ENCODE measurements around the gene CNOT6L. TPM values are rescaled to one million over a fixed set of nuclear protein-coding genes. Genes with fewer than 3 reads are reported as not detected.

The CNOT6L gene
- total and polyA plus RNA-seq, 2 of the 13 experiments (the other 11 are each of a cell fraction or from before 2014, with no cell fraction given): 7.9 to 13.5 TPM

DNA sequence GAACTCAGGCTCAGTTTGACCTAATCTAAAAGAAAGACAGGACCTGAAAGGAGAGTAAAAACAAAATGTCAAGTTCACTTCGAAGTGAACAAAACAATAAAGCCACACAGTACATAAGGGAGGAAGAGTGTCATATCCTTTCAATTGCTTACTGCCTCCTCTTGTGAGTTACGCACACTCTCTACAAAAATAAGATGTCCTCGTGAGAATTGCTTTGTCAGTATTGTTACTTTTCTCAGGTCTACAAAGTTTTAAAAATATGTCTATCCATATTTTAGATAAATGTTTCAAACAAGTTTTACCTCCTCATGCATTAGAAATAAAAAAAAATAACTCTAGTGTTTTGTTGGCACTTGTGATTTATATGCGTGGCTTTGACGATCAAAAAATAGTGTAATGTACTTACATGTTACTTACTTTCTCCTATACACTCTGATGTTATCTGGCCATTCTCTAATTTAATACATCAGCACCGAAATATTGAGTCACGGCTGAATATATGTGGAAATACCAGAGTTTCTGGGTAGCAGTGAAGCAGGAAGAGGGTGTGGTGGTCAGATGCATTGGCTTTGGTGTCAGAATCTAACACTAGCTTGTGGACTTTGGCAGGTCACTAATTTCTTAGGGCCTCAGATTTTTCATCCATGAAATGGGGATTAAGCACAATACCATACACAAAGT is 35.4 kb upstream of the CNOT6L start:
- BruUV-seq (replicated peaks): no TSS peak
- H3K27ac ChIP-seq (ENCODE audit: extremely low read length, insufficient read depth, low read length): no peak overlapping the region
- TF ChIP-seq HES4 (CRISPR knock-in tag; IDR thresholded peaks at IDR 0.05; ENCODE audit: borderline replicate concordance) (no peak), ZNF414 (CRISPR knock-in tag; IDR thresholded peaks at IDR 0.05) (no peak), PITX1 (CRISPR knock-in tag; IDR thresholded peaks at IDR 0.05) (no peak), SKIL (CRISPR knock-in tag; IDR thresholded peaks at IDR 0.05; ENCODE audit: borderline replicate concordance) (no peak), ZSCAN9 (CRISPR knock-in tag; IDR thresholded peaks at IDR 0.05; ENCODE audit: borderline replicate concordance) (no peak), ZNF564 (CRISPR knock-in tag; IDR thresholded peaks at IDR 0.05) (no peak), ZMYM3 (CRISPR knock-in tag; IDR thresholded peaks at IDR 0.05) (no peak), HOXA9 (CRISPR knock-in tag; IDR thresholded peaks at IDR 0.05; ENCODE audit: borderline replicate concordance) (no peak), WIZ (CRISPR knock-in tag; IDR thresholded peaks at IDR 0.05) (no peak), AGO1 (IDR thresholded peaks at IDR 0.05; ENCODE audit: low read depth, low read length, poor library complexity, severe bottlenecking) (no peak), ZNF550 (CRISPR knock-in tag; IDR thresholded peaks at IDR 0.05; ENCODE audit: borderline replicate concordance) (no peak), TCF7L2 (IDR thresholded peaks at IDR 0.05; ENCODE audit: low read depth, low read length) (no peak), HNRNPH1 (optimal IDR thresholded peaks at IDR 0.05; ENCODE audit: low read depth, low read length) (no peak), ZNF430 (CRISPR knock-in tag; IDR thresholded peaks at IDR 0.05) (no peak), PHF20 (CRISPR knock-in tag; IDR thresholded peaks at IDR 0.05) (no peak), ZNF562 (CRISPR knock-in tag; IDR thresholded peaks at IDR 0.05; ENCODE audit: borderline replicate concordance) (no peak), ZNF572 (CRISPR knock-in tag; IDR thresholded peaks at IDR 0.05) (no peak)
- TF ChIP-seq, protein P1, sequence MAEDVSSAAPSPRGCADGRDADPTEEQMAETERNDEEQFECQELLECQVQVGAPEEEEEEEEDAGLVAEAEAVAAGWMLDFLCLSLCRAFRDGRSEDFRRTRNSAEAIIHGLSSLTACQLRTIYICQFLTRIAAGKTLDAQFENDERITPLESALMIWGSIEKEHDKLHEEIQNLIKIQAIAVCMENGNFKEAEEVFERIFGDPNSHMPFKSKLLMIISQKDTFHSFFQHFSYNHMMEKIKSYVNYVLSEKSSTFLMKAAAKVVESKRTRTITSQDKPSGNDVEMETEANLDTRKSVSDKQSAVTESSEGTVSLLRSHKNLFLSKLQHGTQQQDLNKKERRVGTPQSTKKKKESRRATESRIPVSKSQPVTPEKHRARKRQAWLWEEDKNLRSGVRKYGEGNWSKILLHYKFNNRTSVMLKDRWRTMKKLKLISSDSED (CRISPR knock-in tag; IDR thresholded peaks at IDR 0.05): no peak
- TF ChIP-seq, protein P2, sequence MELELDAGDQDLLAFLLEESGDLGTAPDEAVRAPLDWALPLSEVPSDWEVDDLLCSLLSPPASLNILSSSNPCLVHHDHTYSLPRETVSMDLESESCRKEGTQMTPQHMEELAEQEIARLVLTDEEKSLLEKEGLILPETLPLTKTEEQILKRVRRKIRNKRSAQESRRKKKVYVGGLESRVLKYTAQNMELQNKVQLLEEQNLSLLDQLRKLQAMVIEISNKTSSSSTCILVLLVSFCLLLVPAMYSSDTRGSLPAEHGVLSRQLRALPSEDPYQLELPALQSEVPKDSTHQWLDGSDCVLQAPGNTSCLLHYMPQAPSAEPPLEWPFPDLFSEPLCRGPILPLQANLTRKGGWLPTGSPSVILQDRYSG (CRISPR knock-in tag; IDR thresholded peaks at IDR 0.05): no peak
- no peak overlapping the region for H3K4me3 ChIP-seq (replicated peaks in 1 of 3; ENCODE audit: insufficient read depth in 1 of 3, low read depth in 2 of 3, low read length in 3 of 3)
- H3K36me3 ChIP-seq (replicated peaks in 1 of 2; ENCODE audit: control insufficient read depth in 1 of 2, insufficient read depth in 2 of 2, low read length in 2 of 2): no peaks in the 10 kb centered on the region
- no peaks in the 10 kb centered on the region for H3K27me3 ChIP-seq (ENCODE audit: control insufficient read depth in 1 of 2, insufficient read depth in 2 of 2, low read length in 2 of 2)
- FAIRE-seq: no peak
- ChIA-PET POLR2A (no interaction called here), CTCF (ENCODE audit: low intra/inter-chr PET ratio, low total read pairs) (no interaction called here)
- no peak for DNase-seq (ENCODE audit: low spot score)
- ATAC-seq: no peak
- H2AFZ ChIP-seq (ENCODE audit: low read length): no peak overlapping the region
- no peaks in the 10 kb centered on the region for H3K4me1 ChIP-seq (ENCODE audit: insufficient read depth, low read length)
- intact Hi-C loops (cut with micrococcal nuclease; ENCODE audit: unreplicated experiment): no loop called here
- H3K9ac ChIP-seq (ENCODE audit: insufficient read depth, low read depth, low read length): no peak overlapping the region
- H3K79me2 ChIP-seq (ENCODE audit: insufficient read depth, low read length): no peaks in the 10 kb centered on the region
- no peak overlapping the region for H3K4me2 ChIP-seq (ENCODE audit: low read depth, low read length)
- H4K20me1 ChIP-seq (ENCODE audit: insufficient read depth, low read length): no peaks in the 10 kb centered on the region
- in situ Hi-C loops (cut with HindIII; ENCODE audit: extremely low pct_ligation_motif_present, low pct_unique_long_range_greater_than_20kb): no loop called here
- 60% methylated on average over 7 of the region's 7 CpGs for WGBS (ENCODE audit: low lambda C conversion rate)
- no peaks in the 10 kb centered on the region for H3K9me3 ChIP-seq (ENCODE audit: low read length)
